ENCODE results near the gene NUTM1.

- TF ChIP-seq, protein P1, sequence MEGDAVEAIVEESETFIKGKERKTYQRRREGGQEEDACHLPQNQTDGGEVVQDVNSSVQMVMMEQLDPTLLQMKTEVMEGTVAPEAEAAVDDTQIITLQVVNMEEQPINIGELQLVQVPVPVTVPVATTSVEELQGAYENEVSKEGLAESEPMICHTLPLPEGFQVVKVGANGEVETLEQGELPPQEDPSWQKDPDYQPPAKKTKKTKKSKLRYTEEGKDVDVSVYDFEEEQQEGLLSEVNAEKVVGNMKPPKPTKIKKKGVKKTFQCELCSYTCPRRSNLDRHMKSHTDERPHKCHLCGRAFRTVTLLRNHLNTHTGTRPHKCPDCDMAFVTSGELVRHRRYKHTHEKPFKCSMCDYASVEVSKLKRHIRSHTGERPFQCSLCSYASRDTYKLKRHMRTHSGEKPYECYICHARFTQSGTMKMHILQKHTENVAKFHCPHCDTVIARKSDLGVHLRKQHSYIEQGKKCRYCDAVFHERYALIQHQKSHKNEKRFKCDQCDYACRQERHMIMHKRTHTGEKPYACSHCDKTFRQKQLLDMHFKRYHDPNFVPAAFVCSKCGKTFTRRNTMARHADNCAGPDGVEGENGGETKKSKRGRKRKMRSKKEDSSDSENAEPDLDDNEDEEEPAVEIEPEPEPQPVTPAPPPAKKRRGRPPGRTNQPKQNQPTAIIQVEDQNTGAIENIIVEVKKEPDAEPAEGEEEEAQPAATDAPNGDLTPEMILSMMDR (IDR thresholded peaks at IDR 0.05 in 8 of 11, conservative IDR thresholded peaks at IDR 0.05 in 3 of 11) = no peak
- peak in 1 of 3 donors; percentile 31 for TF ChIP-seq POLR2A (IDR thresholded peaks at IDR 0.05)
- peak in 1 of 3 donors; percentile 70 for TF ChIP-seq POLR2AphosphoS5 (IDR thresholded peaks at IDR 0.05)
Measured at GRCh38 chr15:34318277-34319079, 24.6 kb upstream of the NUTM1 start.

All from spleen (tissue), 7 donors.